Measurements from ENCODE around the gene USP44. TPM values are rescaled to one million over a fixed set of nuclear protein-coding genes. Genes with fewer than 3 reads are reported as not detected.

Gene USP44
- total RNA-seq, 1 experiment from 2014 or later: not detected

GRCh38 chr12:95520816-95521215, 30.5 kb downstream of the USP44 start:
- H3K9me3 Mint-ChIP-seq (ENCODE audit: unreplicated experiment): no peaks in the 10 kb centered on the region
- CTCF ChIA-PET: interaction anchor here (0.9 kb wide), 1 partner anchor 58 kb away, joined by 3 read pairs; no protein-coding TSS in a partner anchor
- intact Hi-C loops (cut with micrococcal nuclease): no loop called here
- POLR2A ChIA-PET: no interaction called here
- DNase-seq (ENCODE audit: unreplicated experiment): no peak
- TF ChIP-seq CTCF (IDR thresholded peaks at IDR 0.05; ENCODE audit: unreplicated experiment): no peak
- H3K36me3 Mint-ChIP-seq (ENCODE audit: insufficient read depth, unreplicated experiment): peaks cover 12% of the 10 kb centered on the region
- H3K4me1 Mint-ChIP-seq (ENCODE audit: insufficient read depth, unreplicated experiment): no peaks in the 10 kb centered on the region
- H3K4me3 Mint-ChIP-seq (ENCODE audit: unreplicated experiment): no peak overlapping the region
- no peak overlapping the region for H3K27ac Mint-ChIP-seq (ENCODE audit: low read depth, unreplicated experiment)
- H3K27me3 Mint-ChIP-seq (ENCODE audit: insufficient read depth, unreplicated experiment): no peaks in the 10 kb centered on the region
- no TSS peak for BruUV-seq (replicated peaks)

- no peak for TF ChIP-seq CTCF (IDR thresholded peaks at IDR 0.05; ENCODE audit: unreplicated experiment)
- intact Hi-C loops (cut with micrococcal nuclease): no loop called here
- H3K4me3 Mint-ChIP-seq (ENCODE audit: unreplicated experiment): no peak overlapping the region
- CTCF ChIA-PET: interaction anchor here (0.7 kb wide), 1 partner anchor 16 kb away, joined by 6 read pairs; no protein-coding TSS in a partner anchor
- POLR2A ChIA-PET: no interaction called here
- H3K27ac Mint-ChIP-seq (ENCODE audit: low read depth, unreplicated experiment): no peak overlapping the region
- DNase-seq (ENCODE audit: unreplicated experiment): no peak
- H3K36me3 Mint-ChIP-seq (ENCODE audit: insufficient read depth, unreplicated experiment): peaks cover 21% of the 10 kb centered on the region
- H3K9me3 Mint-ChIP-seq (ENCODE audit: unreplicated experiment): no peaks in the 10 kb centered on the region
- no TSS peak for BruUV-seq (replicated peaks)
- no peaks in the 10 kb centered on the region for H3K27me3 Mint-ChIP-seq (ENCODE audit: insufficient read depth, unreplicated experiment)
- no peaks in the 10 kb centered on the region for H3K4me1 Mint-ChIP-seq (ENCODE audit: insufficient read depth, unreplicated experiment)
Measured at GRCh38 chr12:95518944-95519343, 32.3 kb downstream of the USP44 start.

- ChIA-PET CTCF (interaction anchor here (4.2 kb wide), 1 partner anchor 17 kb away, joined by 15 read pairs; no protein-coding TSS in a partner anchor), POLR2A (no interaction called here)
- intact Hi-C loops (cut with micrococcal nuclease): no loop called here
- no peak for TF ChIP-seq CTCF (IDR thresholded peaks at IDR 0.05; ENCODE audit: unreplicated experiment)
- Mint-ChIP-seq H3K27me3 (ENCODE audit: insufficient read depth, unreplicated experiment) (no peaks in the 10 kb centered on the region), H3K27ac (ENCODE audit: low read depth, unreplicated experiment) (no peak overlapping the region), H3K4me3 (ENCODE audit: unreplicated experiment) (no peak overlapping the region), H3K4me1 (ENCODE audit: insufficient read depth, unreplicated experiment) (no peaks in the 10 kb centered on the region), H3K9me3 (ENCODE audit: unreplicated experiment) (no peaks in the 10 kb centered on the region), H3K36me3 (ENCODE audit: insufficient read depth, unreplicated experiment) (peaks cover 38% of the 10 kb centered on the region)
- DNase-seq (ENCODE audit: unreplicated experiment): no peak
- BruUV-seq (replicated peaks): no TSS peak
Measured at GRCh38 chr12:95517246-95517645, 34.0 kb downstream of the USP44 start.

DNA sequence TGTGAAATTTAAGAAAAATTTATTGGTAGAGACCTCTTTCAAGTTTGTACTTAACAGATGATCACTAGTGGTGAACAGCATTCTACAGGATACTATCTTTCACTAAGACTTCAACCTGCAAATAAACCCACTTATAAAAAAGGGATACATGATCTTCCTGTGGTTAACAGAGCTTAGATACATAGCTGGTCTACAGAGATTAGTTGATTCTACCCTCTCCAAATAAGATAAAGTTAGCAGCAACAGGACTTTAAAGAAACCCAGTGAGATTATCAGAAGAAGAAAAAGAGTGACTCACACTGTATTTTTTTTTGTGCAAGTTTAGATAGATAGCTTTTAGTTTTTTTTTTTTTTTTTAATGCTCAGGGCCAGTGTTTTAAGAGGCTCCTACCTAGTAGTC, 34.5 kb downstream of the USP44 start:
- no TSS peak for BruUV-seq (replicated peaks)
- DNase-seq (ENCODE audit: unreplicated experiment): no peak
- Mint-ChIP-seq H3K4me3 (ENCODE audit: unreplicated experiment) (no peak overlapping the region), H3K27ac (ENCODE audit: low read depth, unreplicated experiment) (no peak overlapping the region), H3K4me1 (ENCODE audit: insufficient read depth, unreplicated experiment) (no peaks in the 10 kb centered on the region), H3K9me3 (ENCODE audit: unreplicated experiment) (no peaks in the 10 kb centered on the region), H3K36me3 (ENCODE audit: insufficient read depth, unreplicated experiment) (peaks cover 43% of the 10 kb centered on the region), H3K27me3 (ENCODE audit: insufficient read depth, unreplicated experiment) (no peaks in the 10 kb centered on the region)
- intact Hi-C loops (cut with micrococcal nuclease): no loop called here
- CTCF ChIA-PET: interaction anchor here (4.2 kb wide), 1 partner anchor 18 kb away, joined by 15 read pairs; no protein-coding TSS in a partner anchor
- POLR2A ChIA-PET: interaction anchor here (0.6 to 0.9 kb wide), 3 partner anchors 19 to 266 kb away, joined by 3 to 4 read pairs (median 3); partner anchors contain the start of gene METAP2
- no peak for TF ChIP-seq CTCF (IDR thresholded peaks at IDR 0.05; ENCODE audit: unreplicated experiment)

Measured in MCF 10A (cell line).